GM19455 (cell line): Measurements from ENCODE around the gene CDCA4.
"Not testable (repeated sequence)": the region's sequence is repeated elsewhere in the genome, so short reads cannot be mapped to it uniquely, and the experiment has no call there.

Source experiments
- ATAC-seq: cut with Tn5 transposase; IDR thresholded peaks from one replicate; pipeline ENCODE4 v1.9.1; 2021; ENCODE audit not compliant: unreplicated experiment

CDCA4 gene

DNA sequence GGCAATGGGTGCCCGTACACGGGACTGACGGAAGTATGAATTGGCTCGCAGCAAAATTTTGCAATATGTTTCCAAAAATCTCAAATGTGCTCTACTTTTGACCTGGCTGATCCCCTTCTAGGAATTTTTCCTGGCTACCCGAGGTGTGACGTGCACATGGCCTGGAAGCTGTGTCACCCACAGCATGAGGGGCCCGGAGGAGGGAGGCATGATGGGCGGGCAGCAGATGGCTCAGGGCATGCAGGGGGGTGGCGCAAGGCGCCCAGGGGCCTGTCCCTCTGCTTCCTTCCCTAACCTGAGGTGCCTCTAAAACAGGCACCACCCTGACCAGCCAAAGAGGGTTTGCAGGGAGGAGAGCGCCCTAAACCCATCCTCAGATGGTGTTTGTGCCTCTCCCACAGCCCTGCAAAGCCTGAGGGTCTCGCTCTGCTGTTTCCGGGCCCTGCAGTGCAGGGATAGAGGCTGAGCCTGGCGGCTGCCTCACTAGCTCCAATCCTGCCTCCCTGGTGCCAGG, 37.7 kb upstream of the CDCA4 start:
- no peak for ATAC-seq

DNA sequence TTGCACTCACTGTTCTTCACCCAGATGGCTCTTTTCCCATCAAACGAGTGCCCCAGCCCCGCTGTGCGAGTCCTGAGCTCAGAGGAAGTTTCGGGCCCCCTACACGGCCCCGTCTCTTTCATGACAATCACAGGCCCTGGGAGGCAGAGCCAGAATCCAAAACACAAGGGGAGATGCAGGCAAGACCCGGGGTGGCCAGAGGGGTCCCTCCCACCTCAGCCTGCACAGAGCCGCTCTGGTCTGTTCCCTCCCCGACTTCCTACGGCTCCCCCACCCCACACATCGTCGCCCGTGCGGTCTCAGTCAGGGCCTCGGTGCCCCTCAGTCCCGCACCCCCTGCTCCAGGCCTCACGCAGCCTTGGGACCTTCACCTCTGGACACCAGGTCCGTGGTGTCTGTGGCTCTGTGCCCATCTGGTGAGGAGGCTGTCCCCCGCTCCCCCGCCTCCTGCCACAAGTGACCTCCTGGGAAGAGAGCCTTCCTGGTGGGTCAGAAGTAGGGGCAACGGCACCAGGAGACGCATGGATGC, 35.5 kb upstream of the CDCA4 start:
- no peak for ATAC-seq

DNA sequence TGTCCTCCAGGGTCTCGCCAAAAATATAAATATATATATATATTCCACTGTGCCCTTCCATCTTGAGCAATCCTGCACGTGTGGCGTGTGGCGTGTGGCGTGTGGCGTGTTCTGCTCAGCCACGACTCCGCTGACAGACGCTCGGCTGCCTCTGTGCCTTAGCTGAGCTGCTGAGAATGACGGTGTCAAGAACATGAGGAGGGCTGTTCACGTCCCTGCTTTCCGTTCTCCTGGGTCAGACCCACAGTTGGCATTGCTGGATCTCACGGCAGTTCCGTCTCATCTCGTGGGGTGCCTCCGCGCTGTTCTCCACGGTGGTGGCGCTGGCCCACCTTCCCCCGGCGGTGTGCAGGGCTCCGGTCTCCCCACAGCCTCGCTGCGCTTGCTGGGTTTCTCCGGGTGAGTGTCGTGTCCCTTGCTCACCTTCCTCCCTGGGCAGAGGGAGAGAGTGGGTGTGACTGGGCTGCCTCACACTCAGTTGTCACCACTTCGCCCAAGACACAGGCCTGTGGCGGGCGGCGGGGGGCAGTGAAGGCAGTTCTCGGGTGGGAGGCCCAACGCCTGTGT, 34.9 kb upstream of the CDCA4 start:
- no peak for ATAC-seq

DNA sequence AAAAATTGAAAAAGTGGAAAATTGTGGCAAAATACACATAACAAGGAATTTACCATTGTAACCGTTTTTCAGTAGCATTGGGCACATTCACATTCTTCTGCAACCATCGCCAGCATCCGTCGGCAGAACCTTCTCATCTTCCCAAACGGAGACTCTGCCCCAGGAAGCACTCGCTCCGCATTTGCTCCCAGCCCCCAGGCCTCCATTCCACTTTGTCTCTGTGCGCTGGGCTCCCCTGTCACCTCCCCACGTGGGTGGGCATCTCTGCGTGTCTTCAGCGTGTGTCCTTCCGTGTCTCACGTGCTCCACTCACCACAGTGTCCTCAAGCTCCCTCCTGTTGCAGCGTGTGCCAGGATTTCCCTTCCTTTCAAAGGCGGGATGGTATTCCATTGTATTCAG, 34.5 kb upstream of the CDCA4 start:
- ATAC-seq, result no peak

DNA sequence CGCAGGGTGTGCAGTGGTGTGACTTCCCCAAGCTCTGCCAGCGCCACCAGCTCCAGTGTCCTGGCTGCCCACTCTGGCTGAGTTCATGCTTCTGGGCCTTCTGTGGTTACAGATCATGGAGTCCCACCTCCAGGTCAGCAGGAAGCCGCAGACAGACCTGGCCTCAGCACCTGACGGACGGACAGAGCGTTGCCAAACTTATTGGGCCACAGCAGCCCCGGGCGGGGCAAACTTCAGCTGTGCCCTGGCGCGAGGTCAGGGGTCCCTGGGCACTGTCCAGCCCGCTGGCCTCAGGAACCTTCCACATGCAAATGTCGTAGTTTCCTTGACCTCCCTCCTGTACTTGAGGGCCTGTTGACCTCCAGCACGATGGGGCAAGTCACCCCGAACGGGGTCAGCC, 33.1 kb upstream of the CDCA4 start:
- ATAC-seq, result no peak

DNA sequence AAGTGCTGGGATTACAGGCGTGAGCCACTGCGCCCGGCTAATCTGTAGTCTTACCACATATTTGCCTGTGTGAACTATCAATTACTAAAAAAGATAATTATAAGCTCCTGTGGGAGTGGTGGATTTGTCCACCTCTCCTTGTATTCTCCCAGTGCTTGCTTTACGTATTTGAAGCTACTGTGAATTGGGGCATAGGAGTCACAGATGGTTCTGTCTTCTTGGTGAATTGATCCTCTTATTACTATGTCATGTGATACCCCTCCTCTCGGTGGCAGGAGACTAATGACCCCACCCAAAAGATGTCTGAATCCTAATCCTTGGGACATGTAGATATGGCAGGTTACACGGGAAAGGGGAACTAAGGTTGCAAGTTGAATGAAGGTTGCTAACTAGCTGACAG, 32.5 kb upstream of the CDCA4 start:
- ATAC-seq, result no peak

DNA sequence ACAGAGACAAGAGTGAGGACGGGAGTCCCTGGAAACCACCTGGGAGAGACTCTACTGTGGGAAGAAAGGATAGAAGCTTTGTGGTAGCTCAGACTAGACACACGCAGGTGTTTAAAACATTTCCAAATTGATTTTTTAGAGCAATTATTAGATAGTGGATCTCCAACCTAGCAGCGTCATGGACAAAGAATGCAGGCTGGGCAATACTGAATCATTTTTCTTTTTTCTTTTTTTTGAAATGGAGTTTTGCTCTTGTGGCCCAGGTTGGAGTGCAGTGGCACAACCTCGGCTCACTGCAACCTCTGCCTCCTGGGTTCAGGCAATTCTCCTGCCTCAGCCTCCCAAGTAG, 31.2 kb upstream of the CDCA4 start:
- ATAC-seq, result no peak

DNA sequence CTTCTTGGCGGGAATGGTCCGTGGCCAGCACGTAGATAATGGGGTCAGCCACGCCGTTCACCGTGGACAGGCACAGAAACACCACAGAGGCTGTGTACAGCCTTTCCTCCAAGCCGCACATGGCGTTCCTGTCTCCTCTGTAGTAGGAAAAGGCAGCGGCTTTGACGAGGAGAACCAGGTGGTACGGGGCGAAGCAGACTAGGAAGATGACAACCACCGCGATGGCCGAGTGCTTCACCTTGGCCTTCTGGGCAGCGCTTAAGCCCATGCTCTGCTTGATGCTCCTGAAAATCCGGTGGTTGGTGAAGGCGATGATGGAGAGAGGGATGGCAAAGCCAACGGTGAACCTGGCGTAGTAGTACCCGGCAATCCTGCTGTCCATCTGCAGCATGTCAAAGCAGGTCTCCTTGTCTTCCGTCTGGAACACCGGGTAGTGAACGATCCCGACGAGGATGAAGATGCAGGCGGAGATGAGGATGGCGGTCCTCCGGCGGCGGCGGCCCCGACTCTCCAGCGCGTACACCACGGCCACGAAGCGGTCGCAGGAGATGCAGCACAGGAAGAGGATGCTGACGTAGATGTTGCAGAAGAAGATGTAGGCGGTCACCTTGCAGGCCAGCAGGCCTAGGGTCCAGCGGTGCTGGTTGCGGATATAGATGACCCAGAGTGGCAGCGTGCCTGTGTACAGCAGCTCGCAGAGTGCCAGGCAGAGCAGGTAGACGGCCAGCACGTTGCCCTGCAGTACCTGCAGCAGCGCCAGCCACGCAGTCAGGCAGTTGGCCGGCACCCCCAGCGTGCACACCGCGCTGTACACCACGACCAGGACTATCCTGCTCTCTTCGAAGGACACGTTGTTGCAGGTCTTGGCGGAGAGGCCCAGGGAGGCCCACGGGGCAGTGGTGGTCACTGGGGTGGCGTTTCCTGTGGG, 30.6 kb upstream of the CDCA4 start:
- ATAC-seq, result no peak

DNA sequence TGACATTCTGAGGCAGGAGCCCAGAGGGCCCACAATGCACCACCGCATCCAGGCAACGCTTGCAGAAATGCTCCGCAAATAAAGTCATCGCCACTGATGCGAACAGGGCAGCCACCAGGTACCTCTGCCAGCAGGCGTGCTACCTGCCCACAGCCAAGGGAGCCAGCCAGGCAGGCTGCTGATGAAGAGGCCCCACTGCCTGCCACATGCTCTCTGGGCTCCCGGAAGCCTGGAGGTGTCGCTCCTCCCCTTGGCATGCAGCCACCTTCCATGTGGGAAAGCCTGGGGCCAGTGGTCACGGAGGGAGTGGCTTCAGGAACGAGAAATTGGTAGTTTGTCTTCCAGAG, 29.6 kb upstream of the CDCA4 start:
- ATAC-seq, result no peak

DNA sequence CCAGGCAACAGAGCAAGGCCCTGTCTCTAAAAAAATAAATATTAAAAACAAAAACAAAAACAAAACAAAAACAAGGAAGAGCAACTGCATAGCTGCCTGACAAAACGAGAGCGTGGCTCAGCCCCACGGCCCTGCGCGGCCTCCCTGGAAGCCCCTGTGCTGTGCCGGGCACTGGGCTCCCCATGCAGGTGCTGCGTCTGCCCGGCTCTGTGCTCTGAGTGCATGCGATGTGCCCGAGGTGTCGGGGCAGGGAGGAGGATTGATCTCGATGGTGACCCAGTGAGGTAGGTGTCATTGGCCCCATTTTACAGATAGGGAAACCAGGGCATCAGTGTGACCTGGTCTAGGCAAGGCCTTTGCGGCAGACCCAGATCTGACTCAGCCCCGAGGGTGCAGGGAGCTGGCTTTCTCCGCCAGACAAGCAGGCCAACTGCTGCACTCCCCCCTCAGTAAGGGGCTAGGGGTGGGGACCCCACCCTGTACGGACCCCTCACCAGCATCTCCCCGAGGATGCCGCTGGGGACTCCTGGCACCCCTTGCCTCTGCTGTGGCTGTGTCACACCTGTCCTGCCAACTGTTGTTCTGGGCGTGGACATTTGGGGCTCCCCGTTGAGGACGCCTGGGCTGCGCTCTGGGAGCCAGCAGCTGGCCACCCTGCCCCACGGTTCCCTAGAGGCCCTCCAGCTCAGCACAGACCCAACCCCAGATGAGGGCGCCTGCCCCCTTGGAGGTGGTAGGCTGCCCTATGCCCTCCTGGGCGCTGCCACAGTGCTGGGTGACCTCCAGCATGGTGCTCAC, 29.1 kb upstream of the CDCA4 start:
- ATAC-seq, result no peak

DNA sequence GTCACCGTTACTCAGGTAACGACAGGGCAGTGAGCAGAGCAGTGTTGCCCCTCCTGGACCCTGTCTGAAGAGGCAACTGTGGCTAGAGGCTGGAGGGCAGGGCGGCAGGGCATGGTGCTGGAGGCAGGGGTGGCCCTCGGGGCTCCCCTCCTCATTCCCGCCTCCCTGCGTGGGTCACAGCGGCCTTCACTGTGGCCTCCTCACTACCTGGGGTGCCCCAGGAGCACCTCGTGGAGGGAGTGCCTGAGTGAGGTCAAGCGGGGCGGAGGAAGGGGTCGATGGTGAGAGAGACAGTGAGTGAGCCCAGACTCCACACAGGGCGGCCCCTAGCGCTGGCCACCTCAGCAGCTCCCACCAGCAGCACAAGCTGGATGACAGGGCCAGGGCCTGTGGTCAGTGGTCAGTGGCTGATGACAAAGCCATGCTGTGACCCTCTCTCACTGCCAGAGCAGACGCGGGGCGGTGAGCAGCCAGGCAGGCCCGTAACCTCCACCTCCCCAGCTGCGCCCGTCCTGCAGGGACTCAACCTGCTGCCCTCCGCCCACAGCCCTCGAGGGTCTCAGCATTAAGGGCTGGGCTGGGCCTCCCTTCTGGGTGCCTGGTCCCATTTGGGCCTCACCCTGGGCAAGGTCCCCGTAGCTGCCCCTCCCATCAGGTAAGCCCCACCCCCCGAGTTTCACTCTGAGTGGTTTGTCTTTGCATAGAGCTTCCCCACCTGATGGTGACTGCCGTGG, 26.6 kb upstream of the CDCA4 start:
- no peak for ATAC-seq

DNA sequence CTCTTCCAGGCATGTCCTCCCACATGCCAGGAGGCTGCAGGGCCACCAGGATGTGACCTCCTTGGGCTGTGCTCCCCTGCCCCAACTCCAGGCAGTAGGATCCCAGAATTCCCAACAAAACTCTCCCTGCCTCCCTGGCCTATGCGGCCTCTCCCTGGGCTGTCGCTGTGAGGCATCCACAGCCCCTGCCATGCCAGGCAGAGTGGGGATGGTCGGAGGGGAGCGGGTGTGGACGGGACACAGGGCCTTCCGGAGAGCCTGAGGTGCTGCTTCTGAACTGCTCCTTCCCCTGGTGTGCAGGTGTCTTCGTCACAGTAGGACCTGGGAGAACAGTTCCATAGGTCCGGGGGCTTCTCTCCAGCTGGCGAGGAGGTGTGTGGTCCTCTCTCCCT, 26.0 kb upstream of the CDCA4 start:
- no peak for ATAC-seq

DNA sequence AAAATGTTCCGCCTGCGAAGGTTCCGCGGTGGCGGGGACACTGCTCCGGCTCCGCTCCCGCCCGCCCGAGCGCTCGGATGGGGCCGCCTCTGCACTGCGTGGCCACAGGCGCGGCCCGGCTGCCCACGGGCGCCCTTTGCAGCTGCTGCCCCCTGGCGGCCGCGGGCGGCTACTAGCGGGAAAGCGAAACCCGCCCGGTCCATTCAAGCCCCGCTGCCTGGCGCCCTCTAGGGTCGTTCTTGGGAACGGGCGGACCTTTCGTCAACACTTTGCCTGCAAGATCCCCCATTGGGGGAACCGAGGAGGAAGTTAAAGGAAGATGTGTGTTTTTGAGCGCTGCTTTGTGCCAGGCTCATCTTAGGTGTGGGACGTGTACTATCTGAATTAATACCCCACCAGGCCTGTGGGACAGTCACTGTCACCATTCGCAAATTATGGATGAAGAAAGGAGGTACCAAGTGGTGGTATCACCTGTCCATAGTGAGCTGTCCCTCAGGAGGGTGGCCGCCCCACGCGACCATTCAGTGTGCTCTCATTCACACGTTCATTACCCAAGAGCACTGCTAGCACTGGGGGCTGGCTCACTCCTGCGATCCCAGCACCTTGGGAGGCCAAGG, 24.9 kb upstream of the CDCA4 start:
- peak; percentile 50 for ATAC-seq

DNA sequence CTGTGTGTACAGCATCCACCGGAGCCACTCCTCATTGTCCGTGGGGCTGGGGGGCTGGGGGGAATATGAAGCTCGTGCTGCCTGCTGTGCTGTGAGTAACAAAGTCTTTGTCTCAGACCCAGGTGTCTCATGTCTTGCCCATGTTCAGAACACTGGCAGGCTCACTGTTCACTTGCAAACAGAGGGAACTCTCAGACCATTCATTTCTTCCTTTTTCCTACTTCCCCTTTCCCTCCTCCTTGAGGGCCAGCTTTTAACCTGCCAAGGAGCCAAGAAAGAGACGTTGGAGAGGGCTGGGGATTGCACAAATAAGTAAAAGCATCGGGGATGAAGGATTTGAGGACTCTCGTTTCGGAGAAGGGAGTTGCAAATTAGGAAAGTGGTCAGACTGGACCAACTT, 22.8 kb upstream of the CDCA4 start:
- ATAC-seq, result no peak

DNA sequence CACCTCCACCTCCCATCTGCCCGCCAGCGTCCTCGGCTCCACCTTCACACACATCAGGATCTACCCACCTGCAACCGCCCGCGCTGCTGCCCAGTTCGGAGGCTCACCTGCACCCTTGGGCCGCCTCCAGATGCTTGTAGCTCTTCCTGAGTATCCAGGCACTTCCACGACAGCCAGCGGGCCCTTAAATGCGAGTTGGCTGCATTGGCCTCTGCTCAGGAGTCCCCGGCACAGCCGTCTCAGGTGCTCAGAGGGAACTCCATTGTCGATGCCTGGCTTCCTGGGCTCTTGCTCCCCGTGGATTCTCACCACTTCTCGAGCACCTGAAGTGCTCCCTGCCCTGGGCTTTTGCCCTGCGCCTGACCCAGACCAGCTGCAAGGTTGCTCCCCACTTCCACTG, 21.9 kb upstream of the CDCA4 start:
- ATAC-seq, result no peak

DNA sequence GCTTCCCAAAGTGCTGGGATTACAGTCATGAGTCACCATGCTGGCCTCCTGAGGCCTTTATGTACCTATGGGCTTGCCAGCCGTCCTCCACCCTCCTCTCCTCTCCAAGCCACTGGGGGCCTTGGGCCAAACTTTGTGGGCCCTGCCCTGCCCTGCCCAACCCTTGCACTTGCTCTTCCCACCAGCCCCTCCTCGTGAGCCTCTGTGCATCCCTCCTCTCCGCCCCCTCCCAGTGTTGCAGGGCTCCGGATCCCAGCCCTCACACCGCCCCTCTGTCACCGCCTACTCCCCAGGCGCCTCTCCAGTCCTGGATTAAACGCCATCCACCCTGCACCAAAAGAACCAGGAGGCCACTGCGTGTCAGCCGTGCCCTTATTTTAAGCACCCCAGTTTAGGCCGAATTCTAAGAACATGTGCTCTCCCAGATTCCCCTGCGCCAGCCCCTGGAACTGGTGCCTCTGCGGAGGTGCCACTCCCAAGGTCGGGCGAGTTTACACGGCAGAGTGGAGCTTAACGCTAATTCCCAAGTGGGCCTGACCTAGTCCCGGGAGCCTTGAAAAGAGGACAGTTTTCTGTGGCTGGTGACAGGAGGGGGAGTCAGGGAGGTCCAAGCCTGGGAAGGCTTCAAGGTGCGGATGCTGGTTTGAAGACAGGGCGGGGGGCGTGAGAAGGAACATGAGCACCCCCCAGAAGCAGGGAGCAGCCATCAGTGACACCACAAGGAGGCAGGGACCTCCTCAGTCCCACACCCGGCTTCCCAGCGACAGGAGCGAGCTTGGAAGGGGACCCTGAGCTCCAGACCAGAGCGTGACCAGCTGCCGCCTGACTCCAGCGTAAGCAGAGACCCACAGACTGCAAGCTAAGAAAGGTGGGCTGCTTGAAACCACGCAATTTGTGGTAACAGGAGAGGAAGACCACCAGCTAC, 21.2 kb upstream of the CDCA4 start:
- no peak for ATAC-seq

DNA sequence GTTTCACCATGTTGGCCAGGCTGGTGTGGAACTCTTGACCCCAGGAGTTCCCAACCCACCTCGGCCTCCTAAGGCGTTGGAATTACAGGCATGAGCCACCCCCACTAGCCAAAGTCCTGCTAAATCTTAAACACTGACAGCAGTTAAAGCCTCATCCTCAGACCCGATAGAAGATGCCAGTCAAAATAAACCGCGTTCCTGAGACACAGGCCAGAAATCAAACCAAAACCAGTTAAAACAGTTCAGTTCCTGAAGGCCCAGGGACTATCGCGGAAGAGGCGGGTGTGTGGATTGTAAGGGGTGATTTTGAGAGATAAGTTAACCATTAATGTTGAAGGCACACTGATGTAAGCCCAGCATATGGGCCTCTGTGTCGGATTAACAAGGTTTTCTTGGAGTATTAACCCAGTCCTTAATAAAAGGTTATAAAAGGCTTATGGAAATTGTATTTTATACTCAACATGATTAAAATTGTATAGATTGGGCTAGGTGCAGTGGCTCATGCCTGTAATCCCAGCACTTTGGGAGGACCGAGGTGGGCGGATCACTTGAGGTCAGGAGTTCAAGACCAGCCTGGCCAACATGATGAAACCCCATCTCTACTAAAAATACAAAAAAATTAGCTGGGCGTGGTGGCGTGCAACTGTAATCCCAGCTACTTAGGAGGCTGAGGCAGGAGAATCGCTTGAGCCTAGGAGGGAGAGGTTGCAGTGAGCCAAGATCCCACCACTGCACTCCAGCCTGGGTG, 18.7 kb upstream of the CDCA4 start:
- ATAC-seq, result no peak

DNA sequence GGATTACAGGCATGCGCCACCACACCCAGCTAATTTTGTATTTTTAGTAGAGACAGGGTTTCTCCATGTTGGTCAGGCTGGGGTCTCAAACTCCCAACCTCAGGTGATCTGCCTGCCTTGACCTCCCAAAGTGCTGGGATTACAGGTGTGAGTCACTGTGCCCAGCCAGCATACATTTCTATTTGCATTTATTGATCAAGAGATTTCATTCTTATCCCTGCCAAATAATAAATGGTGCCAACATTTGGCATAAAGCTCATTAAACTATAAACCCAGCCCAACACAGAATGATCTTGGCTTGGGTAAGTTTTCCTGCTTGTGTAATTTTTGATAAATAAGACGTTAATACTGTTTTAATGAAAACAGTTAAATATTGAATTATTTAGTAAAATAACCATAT, 14.7 kb upstream of the CDCA4 start:
- not testable (repeated sequence) for ATAC-seq
